ENCODE results near the gene FYB1. TPM values are rescaled to one million over a fixed set of nuclear protein-coding genes. Genes with fewer than 3 reads are reported as not detected.

FYB1 gene
- total RNA-seq, 2 donors from 2014 or later: 3.1 to 4.0 TPM

GRCh38 chr5:39161578-39161977 is 57.8 kb downstream of the FYB1 start:
- H3K9me3 ChIP-seq: no peaks in the 10 kb centered on the region
- intact Hi-C loops (cut with DNase I): no loop called here
- DNase-seq (ENCODE audit: low spot score): no peak
- H3K27me3 ChIP-seq (replicated peaks; ENCODE audit: insufficient read depth): no peaks in the 10 kb centered on the region
- no peak overlapping the region for H3K4me3 ChIP-seq
- H3K36me3 ChIP-seq: no peaks in the 10 kb centered on the region
- H3K4me1 ChIP-seq (replicated peaks): no peaks in the 10 kb centered on the region
- TF ChIP-seq POLR2AphosphoS5 (IDR thresholded peaks at IDR 0.05) (no peak), POLR2A (IDR thresholded peaks at IDR 0.05) (no peak), CTCF (IDR thresholded peaks at IDR 0.05) (no peak)
- H3K27ac ChIP-seq: no peak overlapping the region

- H3K36me3 ChIP-seq: no peaks in the 10 kb centered on the region
- TF ChIP-seq CTCF (IDR thresholded peaks at IDR 0.05) (no peak), POLR2AphosphoS5 (IDR thresholded peaks at IDR 0.05) (no peak), POLR2A (IDR thresholded peaks at IDR 0.05) (no peak)
- H3K27me3 ChIP-seq (replicated peaks; ENCODE audit: insufficient read depth): no peaks in the 10 kb centered on the region
- 56% methylated on average over 5 of the region's 5 CpGs for WGBS
- DNase-seq (ENCODE audit: low spot score): no peak
- no peak overlapping the region for H3K27ac ChIP-seq
- intact Hi-C loops (cut with DNase I): no loop called here
- no peaks in the 10 kb centered on the region for H3K4me1 ChIP-seq (replicated peaks)
- no peak overlapping the region for H3K4me3 ChIP-seq
- no peaks in the 10 kb centered on the region for H3K9me3 ChIP-seq
Observed at GRCh38 chr5:39160576-39161213, 58.7 kb downstream of the FYB1 start.

GRCh38 chr5:39159811-39160490 is 59.4 kb downstream of the FYB1 start:
- Histone ChIP-seq H3K4me3 (no peak overlapping the region), H3K27me3 (replicated peaks; ENCODE audit: insufficient read depth) (no peaks in the 10 kb centered on the region), H3K36me3 (no peaks in the 10 kb centered on the region), H3K9me3 (no peaks in the 10 kb centered on the region), H3K27ac (no peak overlapping the region), H3K4me1 (replicated peaks) (no peaks in the 10 kb centered on the region)
- intact Hi-C loops (cut with DNase I): no loop called here
- TF ChIP-seq CTCF (IDR thresholded peaks at IDR 0.05) (no peak), POLR2A (IDR thresholded peaks at IDR 0.05) (no peak), POLR2AphosphoS5 (IDR thresholded peaks at IDR 0.05) (no peak)
- DNase-seq (ENCODE audit: low spot score): no peak
- WGBS: 95% methylated on average over 3 of the region's 3 CpGs

GRCh38 chr5:39158786-39159185 is 60.6 kb downstream of the FYB1 start:
- H3K36me3 ChIP-seq: no peaks in the 10 kb centered on the region
- WGBS: 91% methylated on average over 2 of the region's 2 CpGs
- H3K9me3 ChIP-seq: no peaks in the 10 kb centered on the region
- intact Hi-C loops (cut with DNase I): no loop called here
- DNase-seq (ENCODE audit: low spot score): no peak
- no peak overlapping the region for H3K27ac ChIP-seq
- TF ChIP-seq POLR2A (IDR thresholded peaks at IDR 0.05) (no peak), POLR2AphosphoS5 (IDR thresholded peaks at IDR 0.05) (no peak), CTCF (IDR thresholded peaks at IDR 0.05) (no peak)
- H3K4me3 ChIP-seq: no peak overlapping the region
- H3K27me3 ChIP-seq (replicated peaks; ENCODE audit: insufficient read depth): no peaks in the 10 kb centered on the region
- no peaks in the 10 kb centered on the region for H3K4me1 ChIP-seq (replicated peaks)

- Histone ChIP-seq H3K27me3 (replicated peaks; ENCODE audit: insufficient read depth) (no peaks in the 10 kb centered on the region), H3K4me1 (replicated peaks) (no peaks in the 10 kb centered on the region), H3K4me3 (no peak overlapping the region), H3K9me3 (no peaks in the 10 kb centered on the region), H3K36me3 (no peaks in the 10 kb centered on the region), H3K27ac (no peak overlapping the region)
- intact Hi-C loops (cut with DNase I): no loop called here
- TF ChIP-seq POLR2A (IDR thresholded peaks at IDR 0.05) (no peak), POLR2AphosphoS5 (IDR thresholded peaks at IDR 0.05) (no peak), CTCF (IDR thresholded peaks at IDR 0.05) (no peak)
- WGBS: 81% methylated on average over 4 of the region's 4 CpGs
- DNase-seq (ENCODE audit: low spot score): no peak
Observed at GRCh38 chr5:39158127-39158593, 61.2 kb downstream of the FYB1 start.
